Lung (tissue), 4 donors: ENCODE measurements around the gene RIMS3. TPM values are rescaled to one million over a fixed set of nuclear protein-coding genes. Genes with fewer than 3 reads are reported as not detected.

ENCODE experiments used
- polyA plus RNA-seq, 2 donors: library from polyadenylated mRNA; stranded (reverse); fragments of 200-250 nt; gene quantifications; one replicate each; pipeline ENCODE4 v1.2.1, GENCODE V29; 2013
- total RNA-seq, 2 donors: library from RNA; depleted of rRNA in 1 of 2; stranded (reverse); fragments of >200 nt in 1 of 2; gene quantifications; one replicate each; pipeline ENCODE4 v1.2.1, GENCODE V29; 2014 to 2021
- donor health status: Bipolar disorder and iron deficiency.
- donor health status: healthy.
- donor health status: DM: yes; HTN: yes; CAD: no.

Gene RIMS3
- total and polyA plus RNA-seq, 4 donors = 0.93 to 5.5 (median 1.5) TPM

Other genes with a start within 250 kb of the RIMS3 start
- 1 to 10 TPM; 2.0 to 2.7 TPM for gene ZFP69B, start 215.2 kb downstream of the RIMS3 start, total RNA-seq
- under 1 TPM; 0.43 to 0.87 TPM for gene ZFP69B, start 215.2 kb downstream of the RIMS3 start, polyA plus RNA-seq
- 1 to 10 TPM; 3.4 to 4.2 TPM for gene ZFP69, start 188.4 kb downstream of the RIMS3 start, total RNA-seq
- gene ZFP69, start 188.4 kb downstream of the RIMS3 start, polyA plus RNA-seq = 1 to 10 TPM; 1.7 to 4.2 TPM
- 1 to 10 TPM; 5.0 to 8.4 TPM for gene EXO5, start 156.9 kb downstream of the RIMS3 start, total RNA-seq
- 1 to 10 TPM; 4.8 to 5.3 TPM for gene EXO5, start 156.9 kb downstream of the RIMS3 start, polyA plus RNA-seq
- gene ZNF684, start 134.0 kb downstream of the RIMS3 start, total RNA-seq = 1 to 10 TPM; 4.8 to 5.2 TPM
- 1 to 10 TPM; 1.7 to 3.3 TPM for gene ZNF684, start 134.0 kb downstream of the RIMS3 start, polyA plus RNA-seq
- 10 to 100 TPM; 56.1 to 69.5 TPM for gene NFYC, start 26.0 kb upstream of the RIMS3 start, total RNA-seq
- gene NFYC, start 26.0 kb upstream of the RIMS3 start, polyA plus RNA-seq = 10 to 100 TPM; 28.6 to 44.5 TPM
- gene KCNQ4, start 118.1 kb upstream of the RIMS3 start, total RNA-seq = under 1 TPM; 0.63 to 0.98 TPM
- gene KCNQ4, start 118.1 kb upstream of the RIMS3 start, polyA plus RNA-seq = under 1 TPM; 0.54 to 0.55 TPM
- gene CITED4, start 196.7 kb upstream of the RIMS3 start, total RNA-seq = 10 to 100 TPM in 1 of 2 donors, 1 to 10 TPM in 1; 7.4 to 15.1 TPM
- gene CITED4, start 196.7 kb upstream of the RIMS3 start, polyA plus RNA-seq = 1 to 10 TPM; 4.7 to 7.9 TPM